RWPE1 (cell line): ENCODE measurements around the gene OR2T33.

ENCODE experiments used
- CTCF ChIA-PET: fragments of 350-600 bp; sonication (Branson Sonifier 250); formaldehyde crosslinking; extraction: SDS; loops from one replicate; lab custom pipeline; 2021; lab: Yijun Ruan, JAX
- POLR2A ChIA-PET: fragments of 400-600 bp; formaldehyde crosslinking; extraction: SDS; loops from one replicate; lab custom pipeline; 2020; ENCODE audit warnings: antibody characterized with exemption; ENCODE audit not compliant: low non-redundant PET; lab: Yijun Ruan, JAX
- DNase-seq: peaks from one replicate; pipeline ENCODE4 v3.0.0; 2012; ENCODE audit warnings: low spot score
- H3K27ac ChIP-seq: fragments of 450-650 bp; 2 replicates; pipeline ENCODE4 v1.5.1; 2017
- TF ChIP-seq, protein P1 (sequence below): fragments of 450-650 bp; conservative IDR thresholded peaks from 2 replicates; pipeline ENCODE4 v1.5.1; 2017; ENCODE audit warnings: low read depth, mild to moderate bottlenecking

The OR2T33 gene

DNA sequence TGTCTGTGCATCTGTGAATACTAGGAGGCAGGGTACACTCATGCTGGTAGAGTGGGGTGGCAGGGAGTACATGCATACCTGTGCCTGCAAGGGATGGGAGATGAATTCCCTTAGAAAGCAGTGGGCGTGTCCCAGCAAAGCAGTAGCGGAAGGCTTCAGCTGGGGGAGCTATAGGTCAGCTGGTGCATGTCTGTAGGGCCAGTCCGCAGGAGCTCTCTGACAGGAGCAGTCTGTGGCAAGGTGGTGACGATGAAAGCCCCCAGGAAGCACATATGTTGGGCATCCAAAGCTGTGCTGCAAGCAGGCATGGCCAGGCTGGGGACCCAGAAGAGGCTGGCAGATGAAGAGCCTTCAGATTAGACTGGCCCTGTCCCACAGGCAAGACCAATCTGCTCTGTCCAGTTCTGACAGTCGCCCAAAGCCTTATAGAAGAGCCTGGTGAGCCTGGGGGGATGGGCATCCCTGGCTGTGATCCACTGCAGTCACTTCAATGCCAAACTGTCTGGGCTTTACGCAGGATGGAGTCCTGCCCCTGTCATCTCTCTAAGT is 48.3 kb downstream of the OR2T33 start:
- ChIA-PET CTCF (no interaction called here), POLR2A (no interaction called here)
- H3K27ac ChIP-seq: no peak overlapping the region
- DNase-seq: no peak
- TF ChIP-seq, protein P1, sequence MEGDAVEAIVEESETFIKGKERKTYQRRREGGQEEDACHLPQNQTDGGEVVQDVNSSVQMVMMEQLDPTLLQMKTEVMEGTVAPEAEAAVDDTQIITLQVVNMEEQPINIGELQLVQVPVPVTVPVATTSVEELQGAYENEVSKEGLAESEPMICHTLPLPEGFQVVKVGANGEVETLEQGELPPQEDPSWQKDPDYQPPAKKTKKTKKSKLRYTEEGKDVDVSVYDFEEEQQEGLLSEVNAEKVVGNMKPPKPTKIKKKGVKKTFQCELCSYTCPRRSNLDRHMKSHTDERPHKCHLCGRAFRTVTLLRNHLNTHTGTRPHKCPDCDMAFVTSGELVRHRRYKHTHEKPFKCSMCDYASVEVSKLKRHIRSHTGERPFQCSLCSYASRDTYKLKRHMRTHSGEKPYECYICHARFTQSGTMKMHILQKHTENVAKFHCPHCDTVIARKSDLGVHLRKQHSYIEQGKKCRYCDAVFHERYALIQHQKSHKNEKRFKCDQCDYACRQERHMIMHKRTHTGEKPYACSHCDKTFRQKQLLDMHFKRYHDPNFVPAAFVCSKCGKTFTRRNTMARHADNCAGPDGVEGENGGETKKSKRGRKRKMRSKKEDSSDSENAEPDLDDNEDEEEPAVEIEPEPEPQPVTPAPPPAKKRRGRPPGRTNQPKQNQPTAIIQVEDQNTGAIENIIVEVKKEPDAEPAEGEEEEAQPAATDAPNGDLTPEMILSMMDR: no peak

DNA sequence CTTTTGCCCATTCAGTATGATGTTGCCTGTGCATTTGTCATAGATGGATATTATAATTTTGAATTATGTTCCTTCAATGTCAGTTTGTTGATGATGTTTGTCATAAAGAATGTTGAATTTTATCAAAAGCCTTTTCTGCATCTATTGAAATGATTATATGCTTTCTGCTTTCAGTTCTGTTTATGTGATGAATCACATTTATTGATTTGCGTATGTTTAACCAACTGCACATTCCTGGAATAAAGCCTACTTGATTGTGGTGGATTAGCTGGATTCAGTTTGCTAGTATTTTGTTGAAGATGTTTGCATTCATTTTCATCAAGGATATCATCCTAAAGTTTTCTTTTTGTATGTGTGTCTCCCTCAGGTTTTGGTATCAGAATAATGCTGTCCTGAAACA is 52.2 kb downstream of the OR2T33 start:
- DNase-seq: no peak
- ChIA-PET POLR2A (no interaction called here), CTCF (no interaction called here)
- TF ChIP-seq, protein P1: no peak
- H3K27ac ChIP-seq: no peak overlapping the region
